Gastroesophageal sphincter (tissue), 4 donors: Measurements from ENCODE around the gene PIK3C2G. TPM values are rescaled to one million over a fixed set of nuclear protein-coding genes. Genes with fewer than 3 reads are reported as not detected.
"Not testable (repeated sequence)": the region's sequence is repeated elsewhere in the genome, so short reads cannot be mapped to it uniquely, and the experiment has no call there.

Source experiments
- ATAC-seq: fragments of 150-250 bp; one replicate; pipeline ENCODE4 v1.9.1; 2016; ENCODE audit warnings: mild to moderate bottlenecking, moderate library complexity
- H3K27ac ChIP-seq, 4 donors: fragments of 200-600 bp; sonication (generic) in 3 of 4; 1 replicate in 3 of 4; 2 replicates in 1 of 4; pipeline ENCODE4 v1.5.1; 2016 to 2019
- H3K27me3 ChIP-seq: fragments of 200-600 bp; sonication (generic); one replicate; pipeline ENCODE4 v1.5.1; 2019
- H3K36me3 ChIP-seq, 2 donors: fragments of 200-600 bp; sonication (generic); one replicate each; pipeline ENCODE4 v1.5.1; 2019; ENCODE audit warnings: control low read depth in 1 of 2
- H3K4me1 ChIP-seq, 3 donors: fragments of 200-600 bp; sonication (generic); 1 replicate in 2 of 3; 2 replicates in 1 of 3; pipeline ENCODE4 v1.5.1; 2016 to 2019; ENCODE audit warnings: control low read depth in 2 of 3
- H3K4me3 ChIP-seq, 2 donors: fragments of 200-600 bp; sonication (generic); one replicate each; pipeline ENCODE4 v1.5.1; 2019; ENCODE audit warnings: mild to moderate bottlenecking in 1 of 2, moderate library complexity in 1 of 2
- H3K9me3 ChIP-seq, 3 donors: fragments of 200-600 bp; sonication (generic); one replicate each; pipeline ENCODE4 v1.5.1; 2017 to 2019; ENCODE audit warnings: control low read depth in 2 of 3
- CTCF ChIP-seq, 4 experiments: fragments of 200-600 bp in 2 of 4; fragments of 450-650 bp in 2 of 4; sonication (generic) in 1 of 4; IDR thresholded peaks; one replicate each; pipeline ENCODE4 v1.5.1; 2017 to 2019; ENCODE audit warnings: antibody characterized with exemption in 4 of 4, mild to moderate bottlenecking in 2 of 4, moderate library complexity in 2 of 4
- EP300 ChIP-seq: sonication (generic); formaldehyde crosslinking; IDR thresholded peaks from one replicate; pipeline ENCODE4 v1.6.1; 2017; ENCODE audit warnings: antibody characterized with exemption, mild to moderate bottlenecking
- POLR2A ChIP-seq, 2 donors: fragments of 450-650 bp; IDR thresholded peaks; one replicate each; pipeline ENCODE4 v1.6.1; 2017; ENCODE audit warnings: antibody characterized with exemption in 2 of 2, mild to moderate bottlenecking in 2 of 2, moderate library complexity in 1 of 2
- POLR2AphosphoS5 ChIP-seq: sonication (generic); formaldehyde crosslinking; IDR thresholded peaks from one replicate; pipeline ENCODE4 v1.6.1; 2017; ENCODE audit warnings: antibody characterized with exemption
- WGBS, 2 donors: methylation state at CpG; one replicate each; pipeline ENCODE4 v1.1.5; 2018; ENCODE audit warnings: low coverage in 1 of 2; 5-methylcytosine and 5-hydroxymethylcytosine counted together
- total RNA-seq, 4 donors: library from RNA; depleted of rRNA; stranded (reverse); fragments of >200 nt; gene quantifications; one replicate each; pipeline ENCODE4 v1.1.0, GENCODE V29; 2016

PIK3C2G gene
- total RNA-seq, 4 donors from 2014 or later = 0.40 to 0.79 (median 0.69) TPM; not detected in 1

GRCh38 chr12:18521461-18521860 is 260.1 kb downstream of the PIK3C2G start:
- Histone ChIP-seq H3K9me3 (peaks cover 0 to 30% (median 0%) of the 10 kb centered on the region in 3 donors), H3K36me3 (no peaks in the 10 kb centered on the region), H3K4me3 (no peak overlapping the region), H3K4me1 (no peaks in the 10 kb centered on the region), H3K27me3 (no peaks in the 10 kb centered on the region), H3K27ac (no peak overlapping the region)
- TF ChIP-seq POLR2AphosphoS5 (no peak), POLR2A (IDR thresholded peaks at IDR 0.05) (no peak), EP300 (no peak), CTCF (IDR thresholded peaks at IDR 0.05) (no peak)
- ATAC-seq = no peak
- 100% methylated on average over 1 of the region's 6 CpGs; no CpG with 5 or more reads in 1 of the 2 donors for WGBS, 2 donors

- no peaks in the 10 kb centered on the region for H3K27me3 ChIP-seq
- WGBS, 2 donors = 89 to 100% methylated on average over 1 of the region's 1 CpG
Measured at GRCh38 chr12:18522806-18523205, 261.5 kb downstream of the PIK3C2G start.

DNA sequence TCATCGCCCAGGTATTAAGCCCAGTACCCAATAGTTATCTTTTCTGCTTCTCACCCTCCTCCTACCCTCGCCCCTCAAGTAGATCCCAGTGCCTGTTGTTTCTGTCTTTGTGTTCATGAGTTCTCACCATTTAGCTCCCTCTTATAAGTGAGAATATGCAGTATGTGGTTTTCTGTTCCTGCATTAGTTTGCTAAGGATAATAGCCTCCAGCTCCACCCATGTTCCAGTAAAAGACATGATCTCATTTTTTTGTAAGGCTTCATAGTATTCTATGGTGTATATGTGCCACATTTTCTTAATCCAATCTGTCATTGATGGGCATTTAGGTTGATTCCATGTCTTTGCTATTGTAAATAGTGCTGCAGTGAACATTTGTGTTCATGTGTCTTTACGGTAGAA is 281.2 kb downstream of the PIK3C2G start:
- not testable (repeated sequence) for H3K27ac ChIP-seq, H3K36me3 ChIP-seq, H3K9me3 ChIP-seq, ATAC-seq, H3K4me3 ChIP-seq, H3K27me3 ChIP-seq
- WGBS, 2 donors = 90 to 96% methylated on average over 3 of the region's 3 CpGs
- H3K4me1 ChIP-seq = peaks cover 0 to 14% (median 4%) of the 10 kb centered on the region in 3 donors

More at GRCh38 chr12:18522806-18523205, 261.5 kb downstream of the PIK3C2G start:
- Histone ChIP-seq H3K4me1 (no peaks in the 10 kb centered on the region), H3K36me3 (no peaks in the 10 kb centered on the region), H3K27ac (no peak overlapping the region), H3K9me3 (peaks cover 0 to 30% (median 0%) of the 10 kb centered on the region in 3 donors), H3K4me3 (no peak overlapping the region)
- no peak for TF ChIP-seq POLR2AphosphoS5
- no peak for TF ChIP-seq CTCF (IDR thresholded peaks at IDR 0.05)
- no peak for TF ChIP-seq POLR2A (IDR thresholded peaks at IDR 0.05)
- no peak for TF ChIP-seq EP300
- ATAC-seq = no peak

GRCh38 chr12:18546399-18546798 is 285.1 kb downstream of the PIK3C2G start:
- TF ChIP-seq EP300 (no peak), POLR2AphosphoS5 (peak; percentile 62)
- peak; percentile 62 for ATAC-seq
- H3K9me3 ChIP-seq = no peaks in the 10 kb centered on the region

DNA sequence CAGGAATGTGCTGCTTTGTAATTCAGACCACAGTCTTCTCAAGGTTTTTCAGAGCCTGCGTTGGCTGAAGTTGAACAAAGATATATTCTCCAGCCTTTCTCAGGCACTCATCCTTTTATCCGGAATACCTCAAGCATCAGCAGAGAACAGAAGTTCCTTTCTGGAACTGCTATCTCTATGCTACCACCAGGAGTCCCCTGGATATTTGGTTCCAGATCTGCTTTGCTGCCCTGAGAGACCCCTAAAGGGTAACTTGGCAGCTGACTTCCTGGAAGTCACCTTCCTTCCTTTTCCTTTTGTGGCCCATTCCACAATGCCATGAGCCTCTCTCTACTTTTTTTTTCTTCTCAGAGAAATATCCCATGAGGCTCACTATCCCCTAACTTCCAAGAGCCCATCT is 288.3 kb downstream of the PIK3C2G start:
- Histone ChIP-seq H3K36me3 (no peaks in the 10 kb centered on the region), H3K9me3 (no peaks in the 10 kb centered on the region), H3K27me3 (no peaks in the 10 kb centered on the region), H3K4me3 (no peak overlapping the region), H3K4me1 (peaks cover 0 to 14% (median 4%) of the 10 kb centered on the region in 3 donors), H3K27ac (no peak overlapping the region)
- no peak for ATAC-seq
- TF ChIP-seq CTCF (IDR thresholded peaks at IDR 0.05) (no peak), EP300 (no peak)
- 85 to 96% methylated on average over 2 of the region's 2 CpGs for WGBS, 2 donors

More at GRCh38 chr12:18546399-18546798, 285.1 kb downstream of the PIK3C2G start:
- Histone ChIP-seq H3K27ac (no peak overlapping the region), H3K4me3 (no peak overlapping the region), H3K36me3 (no peaks in the 10 kb centered on the region), H3K27me3 (no peaks in the 10 kb centered on the region), H3K4me1 (peaks cover 0 to 14% (median 4%) of the 10 kb centered on the region in 3 donors)
- 75% methylated on average over 1 of the region's 1 CpG; no CpG with 5 or more reads in 1 of the 2 donors for WGBS, 2 donors

- Histone ChIP-seq H3K9me3 (no peaks in the 10 kb centered on the region), H3K4me3 (no peak overlapping the region), H3K27ac (no peak overlapping the region), H3K27me3 (no peaks in the 10 kb centered on the region), H3K4me1 (peaks cover 0 to 11% (median 3%) of the 10 kb centered on the region in 3 donors), H3K36me3 (no peaks in the 10 kb centered on the region)
- WGBS, 2 donors = 75 to 100% methylated on average over 1 of the region's 1 CpG
- ATAC-seq = no peak
- no peak for TF ChIP-seq POLR2A (IDR thresholded peaks at IDR 0.05)
- no peak for TF ChIP-seq CTCF (IDR thresholded peaks at IDR 0.05)
- TF ChIP-seq EP300 = no peak
- TF ChIP-seq POLR2AphosphoS5 = no peak
Measured at GRCh38 chr12:18551106-18551505, 289.8 kb downstream of the PIK3C2G start.
